NCI-H82 treated with DMSO at 0.1 percent for 48 hours (cell line): Measurements from ENCODE around the gene GRAP2.
"Not testable (repeated sequence)": the region's sequence is repeated elsewhere in the genome, so short reads cannot be mapped to it uniquely, and the experiment has no call there.

Experiments
- DNase-seq: peaks from one replicate; lab custom pipeline; 2025; ENCODE audit not compliant: unreplicated experiment; lab: John Stamatoyannopoulos, UW

The GRAP2 gene

DNA sequence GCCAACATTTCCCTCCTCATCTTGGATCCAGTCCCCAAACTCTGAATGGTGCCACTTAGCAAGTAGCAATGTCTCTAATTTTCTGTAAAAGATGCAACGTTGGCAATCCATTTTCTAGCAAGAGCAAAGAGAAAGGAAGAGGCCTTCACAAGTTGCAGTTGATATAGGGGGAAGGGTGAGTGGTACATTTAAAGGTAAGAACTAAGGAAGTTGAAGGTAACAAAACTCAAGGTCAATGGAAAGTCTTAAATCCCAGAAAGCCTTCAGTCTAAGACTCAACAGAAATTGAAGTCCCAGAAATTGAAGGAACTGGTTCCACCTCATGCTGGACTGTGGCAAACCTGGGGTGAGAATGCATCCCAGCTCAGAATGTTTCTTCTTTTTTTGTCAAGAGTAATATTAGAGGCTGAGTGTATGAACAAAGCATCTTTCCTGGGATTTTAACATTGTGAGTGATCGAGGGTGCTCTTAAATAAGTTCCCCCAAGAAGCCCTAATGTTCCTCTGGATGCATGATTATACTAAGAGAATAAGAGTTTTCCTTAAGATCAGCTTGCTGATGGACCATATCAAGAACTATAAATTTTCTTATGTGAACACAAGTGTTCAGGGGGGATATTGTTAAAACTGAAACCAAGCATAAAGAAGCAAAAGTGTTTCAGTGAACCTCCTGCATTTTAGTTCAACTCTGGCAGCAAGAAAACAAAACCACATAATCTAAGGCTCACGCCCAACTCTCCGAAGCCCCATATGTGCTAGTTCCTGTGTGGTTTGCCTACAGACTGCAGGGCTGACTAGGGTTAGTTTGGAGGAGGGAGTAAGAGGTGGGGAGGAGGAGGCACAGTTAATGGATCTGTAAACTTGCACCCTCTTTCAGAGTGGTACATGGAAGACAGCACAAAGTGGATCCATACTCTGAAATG, at the start of gene GRAP2:
Gene GRAP2, plus strand, starts transcription at position 779 of the 922 bp plus-strand sequence. CDS start 46,023 bp downstream, outside the sequence.
- DNase-seq: no peak

DNA sequence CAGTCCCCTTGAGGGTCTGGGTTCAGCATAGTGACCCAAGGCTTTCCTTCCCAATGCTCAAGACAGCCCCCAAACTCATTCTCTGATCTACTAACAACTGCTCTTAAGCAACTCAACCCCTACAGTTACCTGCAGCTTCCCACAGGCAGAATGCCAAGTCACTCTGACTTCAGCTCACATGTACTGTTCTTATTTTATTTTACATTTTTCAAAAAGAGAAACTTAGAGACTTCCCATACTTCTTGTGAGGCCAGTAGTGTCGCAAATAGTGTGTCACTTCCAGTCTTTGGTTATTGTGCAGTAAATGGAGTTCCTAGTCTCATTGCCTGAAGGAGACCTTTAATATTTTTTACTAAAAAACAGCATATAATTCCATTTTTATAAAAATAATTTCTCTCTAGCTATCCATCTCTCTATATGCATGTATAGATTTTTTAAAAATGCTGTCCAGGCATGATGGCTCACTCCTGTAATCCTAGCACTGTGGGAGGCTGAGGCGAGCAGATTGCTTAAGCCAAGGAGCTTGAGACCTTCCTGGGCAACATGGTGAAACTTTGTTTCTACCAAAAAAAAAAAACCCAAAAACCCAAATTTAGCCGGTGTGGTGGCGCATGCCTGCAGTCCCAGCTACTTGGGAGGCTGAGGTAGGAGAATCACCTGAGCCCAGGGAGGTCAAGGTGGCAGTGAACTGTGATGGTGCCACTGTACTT, 49.1 kb upstream of the GRAP2 start:
- DNase-seq: no peak

DNA sequence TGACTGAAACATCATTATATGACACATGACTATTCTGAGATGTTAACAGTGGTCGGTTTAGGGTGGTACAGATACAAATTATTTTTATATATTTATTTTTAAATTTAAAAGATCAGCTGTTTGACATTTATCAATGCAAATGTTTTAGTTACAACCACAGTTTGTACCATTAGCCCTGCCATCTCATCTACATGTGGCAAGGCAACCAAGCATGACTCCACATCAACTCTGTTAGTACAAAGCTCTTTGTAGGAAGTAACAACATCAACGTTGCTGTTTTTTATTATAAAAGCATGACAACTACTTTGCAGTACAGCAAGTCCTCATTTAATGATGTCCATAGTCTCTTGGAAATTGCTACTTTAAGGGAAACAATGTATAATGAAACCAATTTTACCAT, 48.1 kb upstream of the GRAP2 start:
- no peak for DNase-seq

DNA sequence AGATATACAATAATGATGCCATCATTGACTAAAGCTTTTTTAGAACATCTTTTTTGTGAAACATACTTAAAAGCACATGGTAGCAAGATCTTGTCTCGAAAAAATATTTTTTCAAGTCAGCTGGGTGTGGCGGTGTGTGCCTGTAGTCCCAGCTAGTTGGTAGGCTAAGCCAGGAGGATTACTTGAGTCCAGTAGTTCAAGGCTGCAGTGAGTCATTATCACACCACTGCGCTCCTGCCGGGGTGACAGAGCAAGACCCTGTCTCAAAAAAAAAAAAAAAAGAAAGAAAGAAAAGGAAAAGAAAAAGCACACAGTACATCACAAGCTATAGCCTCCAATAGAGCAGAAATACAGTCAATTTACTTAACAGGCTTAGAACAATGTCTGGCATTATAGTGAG, 44.3 kb upstream of the GRAP2 start:
- no peak for DNase-seq

DNA sequence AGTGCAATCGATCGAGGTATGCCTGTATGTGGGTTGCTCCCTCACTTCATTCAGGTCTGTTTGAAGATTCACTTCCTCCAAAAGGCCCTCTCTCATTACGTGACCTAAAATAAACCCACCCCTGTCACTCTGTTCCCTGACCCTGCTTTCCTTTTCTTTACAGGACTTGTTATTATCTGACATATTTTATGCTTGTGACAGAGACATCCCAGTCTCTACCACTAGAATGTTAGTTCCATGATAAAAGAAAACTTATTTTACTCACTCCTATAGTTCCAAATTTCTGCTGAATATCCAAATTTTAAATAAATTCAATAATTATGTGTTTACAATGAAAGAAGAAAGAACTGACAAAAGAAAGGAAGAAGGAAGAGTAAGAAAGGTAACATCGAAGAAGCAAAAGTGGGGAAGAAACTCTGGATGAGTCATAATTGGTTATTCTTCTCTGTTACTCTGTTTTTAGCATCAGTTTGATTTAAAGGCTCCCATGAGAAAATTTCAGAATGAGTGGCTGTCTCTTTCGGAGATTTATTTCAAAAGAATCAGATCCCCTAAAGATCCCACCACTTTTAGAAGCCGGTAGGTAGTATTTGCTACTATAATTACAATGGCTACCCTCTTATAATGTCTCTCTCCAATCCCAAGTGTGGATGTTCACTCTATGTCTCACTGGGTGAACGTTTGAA, 40.8 kb upstream of the GRAP2 start:
- DNase-seq: no peak

DNA sequence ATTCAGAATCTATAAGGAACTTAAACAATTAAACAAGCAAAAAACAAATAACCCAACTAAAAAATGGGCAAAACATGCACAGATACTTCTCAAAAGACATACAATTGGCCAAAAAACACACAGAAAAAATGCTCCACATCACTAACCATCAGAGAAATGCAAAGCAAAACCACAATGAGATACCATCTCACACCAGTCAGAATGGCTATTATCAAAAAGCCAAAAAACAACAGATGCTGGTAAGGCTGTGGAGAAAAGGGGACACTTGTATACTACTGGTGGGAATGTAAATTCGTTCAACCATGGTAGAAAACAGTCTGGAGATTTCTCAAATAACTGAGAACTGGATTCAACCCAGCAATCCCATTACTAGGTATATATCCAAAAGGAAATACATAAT, 32.1 kb upstream of the GRAP2 start:
- no peak for DNase-seq

DNA sequence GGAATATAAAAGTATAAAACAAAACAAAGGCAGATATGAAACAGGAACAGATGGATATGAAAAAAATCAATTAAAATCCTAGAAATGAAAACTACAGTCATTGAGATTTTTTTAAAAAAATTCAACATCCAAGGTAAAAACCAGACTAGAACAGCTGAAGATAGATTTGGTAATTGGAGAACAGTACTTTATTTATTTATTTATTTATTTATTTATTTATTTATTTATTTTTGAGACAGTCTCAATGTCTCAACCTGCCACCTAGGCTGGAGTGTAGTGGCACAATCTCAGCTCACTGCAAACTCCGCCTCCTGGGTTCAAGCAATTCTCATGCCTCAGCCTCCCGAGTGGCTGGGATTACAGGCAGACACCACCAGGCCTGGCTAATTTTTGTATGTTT, 31.1 kb upstream of the GRAP2 start:
- not testable (repeated sequence) for DNase-seq

DNA sequence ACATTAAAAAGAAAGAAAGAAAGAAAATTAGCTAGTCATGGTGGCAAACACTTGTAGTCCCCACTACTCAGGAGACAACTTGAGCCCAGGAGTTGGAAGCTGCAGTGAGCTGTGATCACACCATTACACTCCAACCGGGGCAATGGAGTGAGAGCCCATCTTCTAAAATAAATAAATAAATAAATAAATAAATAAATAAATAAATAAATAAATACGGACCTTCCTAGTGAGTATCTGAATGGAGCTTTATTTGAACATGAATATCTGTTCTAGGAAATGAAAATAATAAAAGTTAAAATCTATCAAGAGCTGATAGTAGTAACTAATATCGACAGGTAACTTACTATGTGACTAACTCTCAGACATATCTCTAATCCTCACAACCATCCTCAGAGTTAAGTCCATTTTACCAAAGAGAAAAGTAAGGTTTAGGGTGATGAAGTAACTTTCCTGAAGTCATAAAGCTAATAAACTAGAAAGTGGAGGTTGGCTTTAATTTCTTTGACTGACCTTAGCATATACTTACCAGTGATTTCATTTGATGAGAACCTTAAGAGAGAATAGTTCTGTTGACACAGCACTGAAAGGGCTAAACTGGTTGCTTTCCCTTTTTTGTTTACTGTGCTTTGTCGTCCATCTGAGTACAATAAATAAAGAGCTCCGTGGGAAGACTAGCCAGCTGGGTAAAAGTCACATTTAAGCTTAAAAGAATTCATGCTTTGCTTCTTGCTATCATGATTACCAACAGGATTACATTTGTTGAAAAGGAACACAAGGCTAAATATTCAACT, 29.7 kb upstream of the GRAP2 start:
- DNase-seq: no peak

DNA sequence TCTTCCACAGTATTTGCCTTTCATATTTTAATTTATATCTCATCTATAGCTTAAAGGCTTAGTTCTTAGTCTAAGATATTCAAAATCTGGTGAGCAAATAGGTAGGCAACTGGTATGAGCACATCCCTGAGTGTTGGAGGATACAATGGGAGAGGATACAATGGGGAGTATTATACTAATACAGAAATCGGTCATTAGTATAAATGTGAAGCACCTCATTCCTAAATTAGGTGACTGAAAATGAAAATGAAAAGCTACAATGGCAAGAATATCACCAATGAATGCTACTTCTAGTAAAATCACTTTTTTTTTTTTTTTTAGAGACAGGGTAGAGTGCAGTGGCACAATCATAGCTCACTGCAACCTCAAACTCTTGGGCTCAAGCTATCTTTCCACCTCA, 28.3 kb upstream of the GRAP2 start:
- no peak for DNase-seq

DNA sequence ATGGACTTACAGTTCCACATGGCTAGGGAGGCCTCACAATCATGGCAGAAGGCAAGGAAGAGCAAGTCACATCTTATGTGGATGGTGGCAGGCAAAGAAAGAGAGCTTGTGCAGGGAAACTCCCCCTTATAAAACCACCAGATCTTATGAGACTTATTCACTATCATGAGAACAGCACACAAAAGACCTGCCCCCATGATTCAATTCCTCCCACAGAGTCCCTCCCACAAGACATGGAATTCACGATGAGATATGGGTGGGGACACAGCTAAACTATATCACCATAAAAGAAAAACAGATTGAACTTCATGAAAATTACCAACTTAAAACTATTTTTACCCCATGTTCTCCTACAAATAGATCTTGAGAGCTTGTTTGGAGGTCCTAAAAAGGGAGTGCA, 26.9 kb upstream of the GRAP2 start:
- no peak for DNase-seq

DNA sequence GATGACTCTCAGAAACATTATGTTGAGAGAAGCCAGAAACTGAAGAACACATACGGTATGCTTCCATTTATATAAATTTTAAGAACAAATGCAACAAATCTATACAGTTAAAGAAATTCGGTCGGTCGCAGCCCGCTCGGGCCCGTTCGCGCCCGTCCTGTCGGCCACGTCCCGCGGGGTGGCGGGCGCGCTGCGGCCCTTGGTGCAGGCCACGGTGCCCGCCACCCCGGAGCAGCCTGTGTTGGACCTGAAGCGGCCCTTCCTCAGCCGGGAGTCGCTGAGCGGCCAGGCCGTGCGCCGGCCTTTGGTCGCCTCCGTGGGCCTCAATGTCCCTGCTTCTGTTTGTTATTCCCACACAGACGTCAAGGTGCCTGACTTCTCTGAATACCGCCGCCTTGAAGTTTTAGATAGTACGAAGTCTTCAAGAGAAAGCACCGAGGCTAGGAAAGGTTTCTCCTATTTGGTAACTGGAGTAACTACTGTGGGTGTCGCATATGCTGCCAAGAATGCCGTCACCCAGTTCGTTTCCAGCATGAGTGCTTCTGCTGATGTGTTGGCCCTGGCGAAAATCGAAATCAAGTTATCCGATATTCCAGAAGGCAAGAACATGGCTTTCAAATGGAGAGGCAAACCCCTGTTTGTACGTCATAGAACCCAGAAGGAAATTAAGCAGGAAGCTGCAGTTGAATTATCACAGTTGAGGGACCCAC, 25.6 kb upstream of the GRAP2 start:
- DNase-seq: not testable (repeated sequence)

DNA sequence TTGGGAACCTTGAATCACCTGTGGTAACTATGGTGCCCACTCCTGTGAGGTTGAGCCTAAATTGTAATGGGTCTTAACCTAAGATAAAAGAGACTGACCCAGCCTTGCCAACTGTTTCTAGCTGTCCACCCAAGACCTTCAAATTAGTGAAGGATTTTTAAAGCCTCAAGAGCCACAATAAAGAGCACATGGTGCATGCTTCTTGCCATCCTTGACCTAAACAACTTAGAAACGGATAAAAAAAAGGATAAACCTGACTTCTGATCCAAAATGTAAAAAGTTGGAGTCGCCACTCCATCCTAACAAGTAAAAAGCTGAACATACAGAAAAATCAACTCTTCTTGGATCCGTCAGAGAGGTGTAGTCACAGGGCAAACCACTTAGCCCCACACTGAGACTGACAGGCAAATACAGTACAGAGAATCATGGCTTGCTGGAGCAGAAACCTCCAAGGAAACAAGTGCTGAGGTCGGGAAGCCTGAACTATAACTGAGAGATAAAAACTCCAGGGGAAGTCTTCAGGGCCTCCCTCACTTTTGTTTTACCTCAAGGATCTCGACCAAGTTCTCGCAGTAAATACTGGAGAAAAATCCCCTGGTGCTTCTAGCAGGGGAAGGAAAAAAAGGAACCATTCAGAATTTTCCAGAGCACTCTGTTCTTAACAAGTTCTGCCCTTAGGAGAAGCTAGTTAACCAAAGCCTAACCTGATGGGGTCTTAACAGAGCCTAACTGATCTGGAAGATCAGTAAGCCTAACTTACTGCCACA, 23.6 kb upstream of the GRAP2 start:
- DNase-seq: no peak

DNA sequence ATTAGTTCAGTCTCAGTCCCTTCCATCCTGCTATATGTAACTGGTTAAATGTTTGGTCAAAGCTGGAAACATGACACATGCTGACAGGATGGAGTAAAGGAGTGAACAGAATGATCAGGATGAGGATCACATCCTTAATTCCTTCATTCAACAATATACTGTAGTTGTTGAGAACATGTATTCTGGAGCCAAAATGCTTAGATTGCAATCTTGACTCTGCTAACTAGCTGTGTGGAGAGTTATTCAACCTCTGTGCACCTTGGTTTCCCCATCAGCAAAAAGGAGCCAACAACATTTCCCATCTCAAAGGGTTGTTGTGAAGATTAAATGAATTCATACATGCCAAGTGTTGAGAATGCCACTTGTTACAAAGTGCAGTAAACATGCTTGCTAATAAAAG, 20.2 kb upstream of the GRAP2 start:
- no peak for DNase-seq

DNA sequence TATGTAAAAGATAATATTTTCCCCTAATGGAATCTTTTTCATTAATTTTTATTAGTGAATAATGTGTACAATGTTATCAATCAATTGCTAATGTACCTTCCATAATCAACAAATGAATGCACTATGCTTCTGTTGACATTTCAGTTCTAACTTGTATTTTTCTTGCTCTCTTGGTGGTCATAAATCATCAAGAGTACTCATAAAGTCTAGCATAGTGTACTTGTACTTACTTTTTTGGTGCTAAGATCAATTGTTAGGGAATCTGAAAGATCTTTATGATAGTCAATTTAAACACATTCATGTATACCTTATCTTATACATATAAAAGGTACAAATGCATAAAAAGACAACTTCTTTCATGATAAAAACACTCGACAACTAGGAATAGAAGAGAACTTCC, 17.8 kb upstream of the GRAP2 start:
- no peak for DNase-seq

DNA sequence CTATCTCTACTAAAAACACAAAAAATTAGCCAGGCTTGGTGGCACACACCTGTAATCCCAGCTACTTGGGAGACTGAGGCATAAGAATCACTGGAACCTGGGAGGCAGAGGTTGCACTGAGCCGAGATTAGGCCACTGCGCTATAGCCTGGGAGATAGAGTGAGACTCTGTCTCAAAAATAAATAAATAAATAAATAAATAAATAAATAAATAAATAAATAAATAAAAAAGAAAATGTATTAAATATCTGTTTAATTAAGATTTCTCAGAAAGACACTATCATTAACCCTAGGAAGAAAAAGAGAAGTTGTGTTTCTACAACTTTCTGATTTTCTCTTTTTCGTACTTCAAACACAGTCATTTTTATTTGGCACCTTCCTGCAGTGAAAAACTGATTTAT, 11.0 kb upstream of the GRAP2 start:
- DNase-seq: not testable (repeated sequence)

DNA sequence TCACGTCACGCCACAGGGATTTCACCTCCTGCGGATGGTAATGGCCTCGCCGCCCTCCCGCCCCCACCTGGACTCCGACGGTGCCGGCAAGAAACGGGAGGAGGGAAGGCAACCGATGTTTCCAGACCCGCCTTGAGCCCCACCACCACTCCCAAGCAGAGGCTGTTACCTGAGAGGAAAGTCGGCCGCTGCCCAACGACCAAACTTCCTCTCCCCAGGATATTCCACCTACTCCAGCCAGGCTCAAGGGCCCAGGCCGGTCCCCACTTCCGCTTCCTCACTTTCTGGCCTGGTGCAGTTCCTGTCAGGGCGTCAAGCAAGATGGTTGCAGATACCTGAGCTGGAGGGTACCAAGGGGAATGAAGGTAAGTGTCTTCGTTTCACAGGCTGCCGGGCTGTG, 7.4 kb upstream of the GRAP2 start, which contains the start of gene ENTHD1:
Gene ENTHD1, minus strand, starts transcription at position 235 of the 400 bp plus-strand sequence. CDS start 6,012 bp downstream, outside the sequence.
- no peak for DNase-seq

DNA sequence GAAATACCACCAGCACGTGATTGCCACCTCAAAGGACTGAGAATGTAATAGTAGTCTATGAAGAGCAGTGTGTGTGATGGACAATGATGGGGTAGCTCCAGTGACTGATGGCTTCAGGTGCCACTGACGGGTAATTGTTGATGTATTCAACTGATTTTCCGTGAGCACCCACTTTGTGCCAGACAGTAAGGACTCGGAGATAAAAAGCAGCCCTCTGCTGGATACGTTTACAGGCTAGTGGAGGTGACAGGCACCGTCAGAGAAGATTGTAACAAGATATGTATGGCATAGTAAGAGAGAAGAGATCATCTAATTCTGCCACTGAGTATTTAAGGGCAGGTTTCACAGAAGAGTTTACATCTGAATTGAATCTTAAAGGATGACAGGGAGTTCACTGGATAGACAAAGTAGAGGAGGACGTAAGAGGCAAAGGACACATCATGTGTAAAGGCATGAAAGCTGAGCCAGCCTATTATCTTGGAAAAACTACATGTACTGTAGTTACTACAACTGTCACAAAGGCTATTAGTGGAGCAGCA, 6.3 kb upstream of the GRAP2 start:
- DNase-seq: no peak

DNA sequence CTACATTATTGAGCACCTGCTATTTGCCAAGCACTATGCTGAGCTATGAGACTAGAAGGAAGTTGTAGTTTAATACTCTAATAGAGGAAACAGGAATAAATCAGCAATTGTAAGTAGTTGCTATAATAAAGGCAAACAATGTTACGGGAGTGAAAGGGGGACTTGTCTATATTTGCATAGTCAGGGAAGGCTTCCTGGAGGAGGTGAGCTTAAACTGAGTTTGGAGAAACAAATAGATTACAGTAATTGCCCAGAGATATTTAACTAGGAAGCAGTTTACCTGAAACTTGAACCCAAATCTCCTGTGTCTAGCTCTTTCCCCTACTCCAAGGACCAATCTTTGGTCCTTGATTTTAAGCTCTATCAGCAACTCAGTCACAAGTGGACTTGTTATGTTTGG, 5.2 kb upstream of the GRAP2 start:
- no peak for DNase-seq

DNA sequence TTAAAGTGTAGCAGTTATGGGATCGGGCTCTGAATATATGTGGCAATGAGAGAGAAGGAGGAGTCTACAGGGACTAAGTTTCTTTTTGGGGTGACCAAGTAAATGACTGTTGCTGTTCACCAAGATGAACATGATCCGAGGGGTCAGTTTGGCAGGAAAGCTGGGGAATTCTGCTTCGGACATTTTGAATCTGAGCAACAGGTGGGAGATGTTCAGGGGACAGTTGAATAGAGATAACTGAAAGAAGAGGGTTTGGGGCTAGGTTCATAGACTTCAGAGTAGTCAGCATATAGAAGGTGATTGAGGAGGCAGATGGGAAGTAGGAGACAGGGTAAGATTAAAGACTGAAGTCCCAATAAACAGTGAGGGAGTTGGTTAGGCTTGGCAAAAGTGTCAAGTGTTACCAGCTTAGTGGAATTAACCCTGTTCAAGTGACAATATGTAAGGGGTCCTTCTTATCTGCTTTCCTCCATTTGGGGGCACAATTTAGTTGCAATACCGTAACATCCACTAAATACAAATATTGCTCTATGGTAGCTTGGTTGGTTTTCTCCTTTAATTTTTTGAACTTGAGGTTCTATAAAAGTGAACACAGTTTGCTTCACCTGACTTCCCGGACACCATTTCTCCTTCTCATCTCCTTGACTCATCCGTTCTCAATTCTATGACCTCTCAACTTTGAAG, 4.4 kb upstream of the GRAP2 start:
- no peak for DNase-seq
